Measurements from ENCODE around the gene PROCA1. TPM values are rescaled to one million over a fixed set of nuclear protein-coding genes. Genes with fewer than 3 reads are reported as not detected.

Gene PROCA1
- total and polyA plus RNA-seq, 2 of the 13 experiments (the other 11 are each of a cell fraction or from before 2014, with no cell fraction given): 0.73 to 1.5 TPM

DNA sequence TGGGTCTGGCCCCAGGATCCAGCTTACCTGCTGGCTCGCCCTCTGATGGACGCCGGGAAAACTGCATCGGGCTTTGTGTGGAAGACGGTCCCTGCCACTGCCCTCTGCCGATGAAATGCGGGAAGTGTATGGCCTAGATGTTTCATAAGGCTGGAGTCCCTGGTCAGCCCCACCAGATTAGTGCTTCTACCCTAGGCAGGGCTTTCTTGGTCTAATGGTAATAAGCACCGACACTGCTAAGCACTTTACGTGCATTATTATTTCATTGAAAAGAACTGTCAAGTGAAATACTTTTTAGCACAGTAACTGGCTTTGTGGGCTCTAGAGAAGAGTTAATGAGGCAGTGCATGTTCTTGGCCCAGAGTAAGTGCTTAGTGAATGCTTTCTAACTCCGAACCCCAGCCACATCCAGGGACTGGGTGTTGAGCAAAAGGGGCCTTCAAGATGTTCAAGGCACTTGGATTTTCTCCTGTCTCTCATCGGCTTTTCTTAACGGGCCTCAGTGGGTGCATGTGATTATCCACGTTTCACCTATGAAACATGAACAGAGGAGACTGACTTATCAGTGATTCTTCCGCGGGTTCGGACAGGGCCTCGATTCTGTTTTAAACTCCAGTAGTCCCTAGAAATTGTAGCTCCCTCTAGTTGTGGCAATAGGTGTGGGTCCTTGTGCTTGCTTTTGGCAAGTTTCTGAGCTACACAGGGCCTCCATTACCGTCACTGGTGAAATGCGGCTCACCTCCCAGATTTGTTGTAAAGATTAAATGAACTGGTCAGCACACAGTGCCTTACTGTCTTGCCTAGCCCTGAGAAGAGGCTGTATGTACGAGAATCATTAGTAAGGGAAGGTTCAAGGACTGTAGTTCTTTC, 38.7 kb upstream of the PROCA1 start (continued):
- TF ChIP-seq, protein P1, sequence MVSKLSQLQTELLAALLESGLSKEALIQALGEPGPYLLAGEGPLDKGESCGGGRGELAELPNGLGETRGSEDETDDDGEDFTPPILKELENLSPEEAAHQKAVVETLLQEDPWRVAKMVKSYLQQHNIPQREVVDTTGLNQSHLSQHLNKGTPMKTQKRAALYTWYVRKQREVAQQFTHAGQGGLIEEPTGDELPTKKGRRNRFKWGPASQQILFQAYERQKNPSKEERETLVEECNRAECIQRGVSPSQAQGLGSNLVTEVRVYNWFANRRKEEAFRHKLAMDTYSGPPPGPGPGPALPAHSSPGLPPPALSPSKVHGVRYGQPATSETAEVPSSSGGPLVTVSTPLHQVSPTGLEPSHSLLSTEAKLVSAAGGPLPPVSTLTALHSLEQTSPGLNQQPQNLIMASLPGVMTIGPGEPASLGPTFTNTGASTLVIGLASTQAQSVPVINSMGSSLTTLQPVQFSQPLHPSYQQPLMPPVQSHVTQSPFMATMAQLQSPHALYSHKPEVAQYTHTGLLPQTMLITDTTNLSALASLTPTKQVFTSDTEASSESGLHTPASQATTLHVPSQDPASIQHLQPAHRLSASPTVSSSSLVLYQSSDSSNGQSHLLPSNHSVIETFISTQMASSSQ (IDR thresholded peaks at IDR 0.05; ENCODE audit: low read depth): no peak
- TF ChIP-seq, protein P1 (CRISPR knock-in tag; IDR thresholded peaks at IDR 0.05; ENCODE audit: borderline replicate concordance): 0 out of 2 replicates have a peak, but pooled peaks have one; percentile 15
- TF ChIP-seq ZFAT (CRISPR knock-in tag; conservative IDR thresholded peaks at IDR 0.05): no peak
- peak; percentile 63 for TF ChIP-seq MED1 (CRISPR knock-in tag; IDR thresholded peaks at IDR 0.05)
- TF ChIP-seq, protein P2, sequence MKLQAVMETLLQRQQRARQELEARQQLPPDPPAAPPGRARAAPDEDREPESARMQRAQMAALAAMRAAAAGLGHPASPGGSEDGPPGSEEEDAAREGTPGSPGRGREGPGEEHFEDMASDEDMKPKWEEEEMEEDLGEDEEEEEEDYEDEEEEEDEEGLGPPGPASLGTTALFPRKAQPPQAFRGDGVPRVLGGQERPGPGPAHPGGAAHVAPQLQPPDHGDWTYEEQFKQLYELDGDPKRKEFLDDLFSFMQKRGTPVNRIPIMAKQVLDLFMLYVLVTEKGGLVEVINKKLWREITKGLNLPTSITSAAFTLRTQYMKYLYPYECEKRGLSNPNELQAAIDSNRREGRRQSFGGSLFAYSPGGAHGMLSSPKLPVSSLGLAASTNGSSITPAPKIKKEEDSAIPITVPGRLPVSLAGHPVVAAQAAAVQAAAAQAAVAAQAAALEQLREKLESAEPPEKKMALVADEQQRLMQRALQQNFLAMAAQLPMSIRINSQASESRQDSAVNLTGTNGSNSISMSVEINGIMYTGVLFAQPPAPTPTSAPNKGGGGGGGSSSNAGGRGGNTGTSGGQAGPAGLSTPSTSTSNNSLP (IDR thresholded peaks at IDR 0.05; ENCODE audit: low read depth, low read length): peak; percentile 45; the same call in 1 of the 2 replicates
- no peak for TF ChIP-seq ZNF367 (CRISPR knock-in tag; IDR thresholded peaks at IDR 0.05; ENCODE audit: borderline replicate concordance)
- TF ChIP-seq, protein P3, sequence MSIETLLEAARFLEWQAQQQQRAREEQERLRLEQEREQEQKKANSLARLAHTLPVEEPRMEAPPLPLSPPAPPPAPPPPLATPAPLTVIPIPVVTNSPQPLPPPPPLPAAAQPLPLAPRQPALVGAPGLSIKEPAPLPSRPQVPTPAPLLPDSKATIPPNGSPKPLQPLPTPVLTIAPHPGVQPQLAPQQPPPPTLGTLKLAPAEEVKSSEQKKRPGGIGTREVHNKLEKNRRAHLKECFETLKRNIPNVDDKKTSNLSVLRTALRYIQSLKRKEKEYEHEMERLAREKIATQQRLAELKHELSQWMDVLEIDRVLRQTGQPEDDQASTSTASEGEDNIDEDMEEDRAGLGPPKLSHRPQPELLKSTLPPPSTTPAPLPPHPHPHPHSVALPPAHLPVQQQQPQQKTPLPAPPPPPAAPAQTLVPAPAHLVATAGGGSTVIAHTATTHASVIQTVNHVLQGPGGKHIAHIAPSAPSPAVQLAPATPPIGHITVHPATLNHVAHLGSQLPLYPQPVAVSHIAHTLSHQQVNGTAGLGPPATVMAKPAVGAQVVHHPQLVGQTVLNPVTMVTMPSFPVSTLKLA (IDR thresholded peaks at IDR 0.05): no peak
- peak; percentile 52; the same call in 1 of the 2 replicates for TF ChIP-seq MEIS2 (CRISPR knock-in tag; IDR thresholded peaks at IDR 0.05)
- TF ChIP-seq KMT2A (CRISPR knock-in tag; IDR thresholded peaks at IDR 0.05): peak; percentile 16; the same call in 1 of the 2 replicates
- TF ChIP-seq MXD4 (CRISPR knock-in tag; IDR thresholded peaks at IDR 0.05): 0 out of 2 replicates have a peak, but pooled peaks have one; percentile 46
- TF ChIP-seq TBL1XR1 (IDR thresholded peaks at IDR 0.05; ENCODE audit: borderline replicate concordance, low read length, partially characterized antibody): no peak
- TF ChIP-seq KLF15 (CRISPR knock-in tag; IDR thresholded peaks at IDR 0.05; ENCODE audit: borderline replicate concordance): no peak
- no peak for TF ChIP-seq GATA4 (IDR thresholded peaks at IDR 0.05; ENCODE audit: borderline replicate concordance, low read depth)
- TF ChIP-seq SATB2 (CRISPR knock-in tag; IDR thresholded peaks at IDR 0.05): no peak
- TF ChIP-seq POLR2AphosphoS5 (IDR thresholded peaks at IDR 0.05; ENCODE audit: low read depth, low read length): peak; percentile 14; the same call in 1 of the 2 replicates
- no peak for TF ChIP-seq SMARCE1 (IDR thresholded peaks at IDR 0.05; ENCODE audit: borderline replicate concordance)
- no peak for TF ChIP-seq YEATS4 (CRISPR knock-in tag; IDR thresholded peaks at IDR 0.05; ENCODE audit: borderline replicate concordance)
- TF ChIP-seq ZNF674 (CRISPR knock-in tag; IDR thresholded peaks at IDR 0.05; ENCODE audit: low read depth): no peak
- TF ChIP-seq PAX8 (CRISPR knock-in tag; IDR thresholded peaks at IDR 0.05; ENCODE audit: borderline replicate concordance): no peak
- no peak for TF ChIP-seq NR2F6 (IDR thresholded peaks at IDR 0.05)
- TF ChIP-seq NR2F6 (CRISPR knock-in tag; IDR thresholded peaks at IDR 0.05): peak; percentile 36; the same call in 1 of the 2 replicates
- no peak for TF ChIP-seq GABPA (IDR thresholded peaks at IDR 0.05; ENCODE audit: low read depth, low read length)
- TF ChIP-seq GABPA (CRISPR knock-in tag; IDR thresholded peaks at IDR 0.05; ENCODE audit: low read depth): peak; percentile 44; the same call in 1 of the 2 replicates

Measured in HepG2 (cell line).